Hypothalamus (tissue), 51 donors: ENCODE data around the gene ZNRF3.

ENCODE experiments used
- DNase-seq, 51 donors: peaks; one replicate each; lab custom pipeline; 2025; lab: John Stamatoyannopoulos, UW

Gene ZNRF3

DNA sequence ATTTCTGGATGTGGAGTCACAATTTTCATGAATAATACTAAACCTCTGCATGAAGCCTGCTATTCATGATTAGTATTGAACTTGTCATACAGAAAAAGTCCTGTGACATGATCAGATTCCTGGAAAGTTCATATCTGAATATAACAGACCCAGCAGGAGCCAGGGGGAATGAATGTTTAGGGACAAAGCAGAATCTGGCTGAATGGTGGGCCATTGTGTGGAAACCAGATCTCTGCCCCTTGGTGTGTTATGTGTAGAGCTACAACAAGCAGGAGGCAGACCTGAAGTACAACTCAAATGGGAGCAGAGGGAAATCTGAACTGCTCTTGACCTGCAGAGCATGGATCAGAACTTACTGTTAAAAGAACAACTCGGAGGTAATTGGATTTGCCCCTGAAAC, 219.7 kb downstream of the ZNRF3 start:
- DNase-seq = no peak

DNA sequence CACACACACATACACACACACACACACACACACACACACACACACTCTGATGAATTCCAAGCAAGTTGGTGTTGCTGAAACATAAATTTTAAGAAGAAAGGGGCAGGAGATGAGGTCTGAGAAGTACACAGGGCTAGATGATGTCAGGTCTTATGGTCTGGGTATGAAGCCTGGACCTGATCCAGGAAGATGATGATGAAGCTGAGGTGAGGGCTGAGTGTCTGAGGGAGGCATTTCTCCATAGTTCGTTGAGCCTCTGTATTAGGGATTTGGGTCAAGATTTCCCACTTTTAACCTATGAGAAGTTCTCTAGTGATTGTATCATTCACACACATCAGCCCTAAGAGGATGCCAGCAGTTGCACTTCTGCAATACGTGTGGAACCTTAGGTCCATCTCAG, 222.1 kb downstream of the ZNRF3 start:
- no peak for DNase-seq

- DNase-seq = no peak
Measured at GRCh38 chr22:29106839-29107238, 223.5 kb downstream of the ZNRF3 start.
